MM.1S (cell line): ENCODE measurements around the gene MVB12A.

ENCODE experiments used
- DNase-seq: peaks from one replicate; pipeline ENCODE4 v3.0.0-alpha.2; 2015
- H2AFZ ChIP-seq: fragments of 300-600 bp; sonication (generic); 2 replicates; pipeline ENCODE4 v1.6.0; 2016; ENCODE audit warnings: antibody characterized with exemption, low read length
- H3F3A ChIP-seq: fragments of 300-600 bp; sonication (generic); 2 replicates; pipeline ENCODE4 v1.6.1; 2016; ENCODE audit warnings: mild to moderate bottlenecking, antibody characterized with exemption, low read length, moderate library complexity, mixed read lengths; ENCODE audit not compliant: insufficient read depth
- H3K27ac ChIP-seq: fragments of 300-600 bp; sonication (generic); 2 replicates; pipeline ENCODE4 v1.5.1; 2016; ENCODE audit warnings: mild to moderate bottlenecking, low read length
- H3K27me3 ChIP-seq: fragments of 300-600 bp; sonication (generic); replicated peaks from 2 replicates; pipeline ENCODE4 v1.6.0; 2016; ENCODE audit warnings: low read length; ENCODE audit not compliant: insufficient read depth
- H3K36me3 ChIP-seq: fragments of 300-600 bp; sonication (generic); replicated peaks from 2 replicates; pipeline ENCODE4 v1.6.1; 2016; ENCODE audit warnings: mild to moderate bottlenecking, low read length, mixed read lengths; ENCODE audit not compliant: insufficient read depth
- H3K4me1 ChIP-seq: fragments of 300-600 bp; sonication (generic); 2 replicates; pipeline ENCODE4 v1.6.1; 2016; ENCODE audit warnings: low read length, mixed read lengths
- H3K4me2 ChIP-seq: fragments of 300-600 bp; sonication (generic); 2 replicates; pipeline ENCODE4 v1.6.0; 2016; ENCODE audit warnings: low read depth, low read length
- H3K4me3 ChIP-seq: fragments of 300-600 bp; sonication (generic); 2 replicates; pipeline ENCODE4 v1.5.1; 2016; ENCODE audit warnings: low read length, mixed read lengths
- H3K79me2 ChIP-seq: fragments of 300-600 bp; sonication (generic); 2 replicates; pipeline ENCODE4 v1.6.1; 2016; ENCODE audit warnings: mixed run types, low read length, mixed read lengths
- H3K9ac ChIP-seq: fragments of 300-600 bp; sonication (generic); 2 replicates; pipeline ENCODE4 v1.6.1; 2016; ENCODE audit warnings: low read length, mixed read lengths
- H3K9me2 ChIP-seq: fragments of 300-600 bp; sonication (generic); replicated peaks from 2 replicates; pipeline ENCODE4 v1.6.1; 2016; ENCODE audit warnings: mild to moderate bottlenecking, low read length, mixed read lengths; ENCODE audit not compliant: insufficient read depth
- H3K9me3 ChIP-seq: fragments of 300-600 bp; sonication (generic); replicated peaks from 2 replicates; pipeline ENCODE4 v1.6.1; 2016; ENCODE audit warnings: mild to moderate bottlenecking, low read length, mixed read lengths; ENCODE audit not compliant: insufficient read depth
- H4K20me1 ChIP-seq: fragments of 300-600 bp; sonication (generic); 2 replicates; pipeline ENCODE4 v1.6.1; 2016; ENCODE audit warnings: mild to moderate bottlenecking, low read length, moderate library complexity, mixed read lengths; ENCODE audit not compliant: insufficient read depth
- EZH2 ChIP-seq: fragments of 300-600 bp; sonication (generic); optimal IDR thresholded peaks from 2 replicates; pipeline ENCODE3; 2017; ENCODE audit warnings: low read depth, mild to moderate bottlenecking, antibody characterized with exemption, low read length, mixed read lengths
- EZH2phosphoT487 ChIP-seq: fragments of 300-600 bp; sonication (generic); IDR thresholded peaks from 2 replicates; pipeline ENCODE4 v1.6.1; 2018; ENCODE audit warnings: antibody characterized with exemption, low read length
- TF ChIP-seq, protein P1 (sequence below): fragments of 300-600 bp; sonication (generic); IDR thresholded peaks from 2 replicates; pipeline ENCODE4 v1.5.1; 2016; ENCODE audit warnings: antibody characterized with exemption, low read length, mixed read lengths

Gene MVB12A

DNA sequence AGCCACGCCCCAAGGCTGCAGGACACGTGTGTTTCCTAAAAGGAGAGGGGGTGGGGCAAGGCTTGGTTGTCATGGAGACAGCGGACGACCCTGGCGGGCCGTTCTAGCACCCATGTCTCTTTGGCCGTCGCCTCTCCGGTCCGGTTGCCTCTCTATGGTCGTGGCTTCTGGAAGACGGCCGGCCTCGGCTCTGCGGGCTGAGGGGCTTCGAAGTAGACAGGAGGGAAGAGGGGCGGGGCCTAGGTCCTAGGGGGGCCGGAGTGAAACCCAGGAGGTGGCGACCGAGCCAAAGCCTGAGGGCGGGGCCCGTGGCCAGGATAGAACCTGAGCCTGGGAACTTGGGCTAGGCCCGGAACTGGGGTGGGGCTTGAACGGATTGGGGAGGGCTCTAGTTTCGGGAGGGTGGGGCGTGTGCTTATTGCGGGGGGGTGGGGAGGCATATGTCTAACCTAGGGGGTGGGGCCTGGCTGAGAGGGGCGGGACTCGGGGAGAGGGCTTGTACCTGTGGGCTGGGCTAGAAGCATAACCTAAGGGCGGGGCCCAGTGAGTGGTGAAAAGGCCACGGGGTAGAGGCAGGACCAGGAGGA is 49.7 kb downstream of the MVB12A start:
- no peak for TF ChIP-seq EZH2
- TF ChIP-seq, protein P1, sequence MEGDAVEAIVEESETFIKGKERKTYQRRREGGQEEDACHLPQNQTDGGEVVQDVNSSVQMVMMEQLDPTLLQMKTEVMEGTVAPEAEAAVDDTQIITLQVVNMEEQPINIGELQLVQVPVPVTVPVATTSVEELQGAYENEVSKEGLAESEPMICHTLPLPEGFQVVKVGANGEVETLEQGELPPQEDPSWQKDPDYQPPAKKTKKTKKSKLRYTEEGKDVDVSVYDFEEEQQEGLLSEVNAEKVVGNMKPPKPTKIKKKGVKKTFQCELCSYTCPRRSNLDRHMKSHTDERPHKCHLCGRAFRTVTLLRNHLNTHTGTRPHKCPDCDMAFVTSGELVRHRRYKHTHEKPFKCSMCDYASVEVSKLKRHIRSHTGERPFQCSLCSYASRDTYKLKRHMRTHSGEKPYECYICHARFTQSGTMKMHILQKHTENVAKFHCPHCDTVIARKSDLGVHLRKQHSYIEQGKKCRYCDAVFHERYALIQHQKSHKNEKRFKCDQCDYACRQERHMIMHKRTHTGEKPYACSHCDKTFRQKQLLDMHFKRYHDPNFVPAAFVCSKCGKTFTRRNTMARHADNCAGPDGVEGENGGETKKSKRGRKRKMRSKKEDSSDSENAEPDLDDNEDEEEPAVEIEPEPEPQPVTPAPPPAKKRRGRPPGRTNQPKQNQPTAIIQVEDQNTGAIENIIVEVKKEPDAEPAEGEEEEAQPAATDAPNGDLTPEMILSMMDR: no peak
- no peak for TF ChIP-seq EZH2phosphoT487
- Histone ChIP-seq H3K4me1 (0 out of 2 replicates have a peak, but pooled peaks cover 4% of the 10 kb centered on the region), H3K27me3 (peaks cover 35% of the 10 kb centered on the region), H4K20me1 (no peaks in the 10 kb centered on the region), H3K9ac (no peak overlapping the region; the same call in 1 of the 2 replicates), H3K27ac (no peak overlapping the region), H3F3A (no peaks in the 10 kb centered on the region), H3K36me3 (no peaks in the 10 kb centered on the region), H3K9me2 (no peaks in the 10 kb centered on the region), H3K4me3 (peak overlapping the region; percentile 57), H3K9me3 (no peaks in the 10 kb centered on the region), H3K4me2 (peak overlapping the region; percentile 58), H2AFZ (peak overlapping the region; percentile 52), H3K79me2 (no peaks in the 10 kb centered on the region)
- peak; percentile 83 for DNase-seq

DNA sequence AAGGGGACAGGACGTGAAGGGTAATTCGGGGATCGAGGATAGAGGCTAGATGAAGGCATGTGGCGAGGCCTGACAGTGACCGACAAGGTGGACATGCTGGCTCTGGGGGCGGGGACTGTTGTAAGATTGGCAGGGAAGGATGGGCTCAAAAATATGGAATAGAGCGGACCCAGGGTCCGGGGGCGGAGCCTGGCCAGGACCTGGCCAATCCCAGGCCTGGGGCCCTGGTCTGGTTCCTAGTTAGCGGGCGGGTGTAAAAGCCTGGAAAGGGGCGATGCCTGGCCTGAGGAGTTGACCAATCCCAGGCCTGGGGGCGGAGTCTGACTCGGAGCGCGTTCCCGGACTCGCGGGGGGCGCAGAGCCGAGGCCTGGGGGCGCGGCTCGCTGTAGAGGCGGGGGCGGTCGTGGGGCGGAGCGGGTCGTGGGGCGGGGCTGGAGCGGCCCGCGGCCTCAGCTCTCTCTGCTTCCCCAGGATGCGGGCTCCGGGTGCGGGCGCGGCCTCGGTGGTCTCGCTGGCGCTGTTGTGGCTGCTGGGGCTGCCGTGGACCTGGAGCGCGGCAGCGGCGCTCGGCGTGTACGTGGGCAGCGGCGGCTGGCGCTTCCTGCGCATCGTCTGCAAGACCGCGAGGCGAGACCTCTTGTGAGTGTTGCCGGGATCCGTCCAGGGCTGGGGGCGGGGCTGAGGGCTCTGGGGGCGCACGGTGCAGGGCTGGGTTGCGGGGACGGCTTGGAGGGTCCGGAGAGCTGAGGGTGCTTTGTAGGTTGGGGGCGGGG is 50.4 kb downstream of the MVB12A start, which contains the start of gene SLC27A1:
Gene SLC27A1 (plus strand): TSS at position 457 of the 774 bp plus-strand sequence. CDS start 17 bp downstream, at position 474.
- H3K27me3 ChIP-seq: peaks cover 28% of the 10 kb centered on the region
- no peaks in the 10 kb centered on the region for H4K20me1 ChIP-seq
- 0 out of 2 replicates have a peak, but pooled peaks cover 4% of the 10 kb centered on the region for H3K4me1 ChIP-seq
- peak; percentile 90 for DNase-seq
- no peaks in the 10 kb centered on the region for H3K9me2 ChIP-seq
- H3K79me2 ChIP-seq: no peaks in the 10 kb centered on the region
- H3K36me3 ChIP-seq: no peaks in the 10 kb centered on the region
- peak within 1 kb of the TSS; percentile 58 for H3K4me2 ChIP-seq
- H3F3A ChIP-seq: no peaks in the 10 kb centered on the region
- TF ChIP-seq EZH2phosphoT487 (no peak), EZH2 (no peak)
- TF ChIP-seq, protein P1: no peak
- H3K9me3 ChIP-seq: no peaks in the 10 kb centered on the region
- no peak within 1 kb of the TSS for H3K27ac ChIP-seq
- peak within 1 kb of the TSS; percentile 57 for H3K4me3 ChIP-seq
- peak within 1 kb of the TSS; percentile 52 for H2AFZ ChIP-seq
- no peak within 1 kb of the TSS; the same call in 1 of the 2 replicates for H3K9ac ChIP-seq

DNA sequence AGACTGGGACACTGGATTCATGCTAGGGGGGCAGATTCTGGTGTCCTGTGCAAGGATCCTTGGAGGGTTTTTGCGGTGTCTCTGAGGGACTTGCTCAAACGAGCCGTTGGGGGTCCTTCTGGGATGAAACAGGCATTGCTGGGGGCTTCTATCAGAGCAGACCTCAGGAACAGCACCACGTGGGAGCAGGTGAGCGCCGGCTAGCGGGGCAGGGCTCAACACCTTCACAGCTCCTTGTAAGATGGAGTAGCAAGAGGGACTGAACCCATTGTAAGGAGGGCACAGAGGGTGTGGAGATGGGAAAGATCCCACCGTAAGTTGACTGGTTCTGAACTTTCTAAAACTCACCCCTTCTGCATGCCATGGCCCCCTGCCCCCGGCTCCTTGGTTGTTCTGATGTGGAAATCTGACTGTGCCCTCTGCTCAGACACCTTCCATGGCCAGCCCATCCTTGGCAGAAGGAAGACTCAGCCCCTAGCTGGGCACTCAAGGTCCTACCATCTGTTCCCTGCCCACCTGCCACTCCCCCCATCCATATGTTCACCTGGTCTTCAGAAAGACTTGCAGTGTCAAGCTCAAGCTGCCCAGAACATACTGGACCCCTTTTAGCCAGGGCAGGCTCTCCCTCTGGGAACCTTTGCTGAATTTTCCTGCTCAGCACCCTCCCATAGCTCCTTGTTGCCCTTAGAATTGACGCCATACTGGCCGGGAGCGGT is 51.7 kb downstream of the MVB12A start:
- Histone ChIP-seq H3K27me3 (peaks cover 27% of the 10 kb centered on the region), H3K9me3 (no peaks in the 10 kb centered on the region), H3K4me3 (no peak overlapping the region), H3K79me2 (no peaks in the 10 kb centered on the region), H3K4me1 (0 out of 2 replicates have a peak, but pooled peaks cover 4% of the 10 kb centered on the region), H3K4me2 (no peak overlapping the region), H3K36me3 (no peaks in the 10 kb centered on the region), H2AFZ (no peak overlapping the region), H3K9me2 (no peaks in the 10 kb centered on the region), H4K20me1 (no peaks in the 10 kb centered on the region), H3F3A (no peaks in the 10 kb centered on the region), H3K27ac (no peak overlapping the region), H3K9ac (no peak overlapping the region)
- TF ChIP-seq EZH2phosphoT487: no peak
- TF ChIP-seq, protein P1: no peak
- no peak for TF ChIP-seq EZH2
- no peak for DNase-seq
